ENCODE data around the gene STK32B.

GRCh38 chr4:5096261-5096660 is 45.0 kb downstream of the STK32B start:
- TF ChIP-seq CTCF (IDR thresholded peaks at IDR 0.05; ENCODE audit: low read depth, low read length, missing input control) = no peak
- no peak for TF ChIP-seq SP1 (IDR thresholded peaks at IDR 0.05)
- TF ChIP-seq YY1 (IDR thresholded peaks at IDR 0.05) = no peak
- TF ChIP-seq TAF1 (conservative IDR thresholded peaks at IDR 0.05) = no peak
- no peak for TF ChIP-seq REST (IDR thresholded peaks at IDR 0.05)
- TF ChIP-seq JUND (IDR thresholded peaks at IDR 0.05) = no peak
- TF ChIP-seq EGR1 (IDR thresholded peaks at IDR 0.05; ENCODE audit: low read depth in 2 of 2) = no peak
- TF ChIP-seq RXRA (IDR thresholded peaks at IDR 0.05) = no peak
- TF ChIP-seq ZBTB33 (IDR thresholded peaks at IDR 0.05) = no peak
- TF ChIP-seq FOXA1 (IDR thresholded peaks at IDR 0.05) = no peak
- no peak for TF ChIP-seq MAX (IDR thresholded peaks at IDR 0.05)
- TF ChIP-seq RAD21 (IDR thresholded peaks at IDR 0.05) = no peak
- no peak for TF ChIP-seq GABPA (IDR thresholded peaks at IDR 0.05 in 1 of 2, conservative IDR thresholded peaks at IDR 0.05 in 1 of 2)

Data from liver (tissue), 3 donors.